ENCODE measurements around the gene WIPF2.

DNA sequence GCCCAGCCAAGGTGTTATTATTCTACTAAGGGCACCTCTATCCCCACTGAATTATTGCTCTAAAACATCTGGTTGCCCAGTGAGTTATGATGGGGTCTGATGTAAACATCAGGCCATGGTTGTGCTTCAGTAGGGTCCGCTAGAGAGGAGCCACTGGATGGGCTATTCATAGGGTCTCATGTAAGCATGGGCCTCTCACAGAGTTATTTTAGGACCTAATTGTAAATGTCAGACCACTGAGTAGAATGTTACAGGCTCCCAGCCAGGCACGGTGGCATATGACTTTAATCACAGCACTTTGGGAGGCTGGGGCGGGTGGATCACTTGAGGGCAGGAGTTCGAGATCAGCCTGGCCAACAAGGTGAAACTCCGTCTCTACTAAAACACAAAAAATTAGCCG is 36.5 kb upstream of the WIPF2 start:
- TF ChIP-seq, protein P1, sequence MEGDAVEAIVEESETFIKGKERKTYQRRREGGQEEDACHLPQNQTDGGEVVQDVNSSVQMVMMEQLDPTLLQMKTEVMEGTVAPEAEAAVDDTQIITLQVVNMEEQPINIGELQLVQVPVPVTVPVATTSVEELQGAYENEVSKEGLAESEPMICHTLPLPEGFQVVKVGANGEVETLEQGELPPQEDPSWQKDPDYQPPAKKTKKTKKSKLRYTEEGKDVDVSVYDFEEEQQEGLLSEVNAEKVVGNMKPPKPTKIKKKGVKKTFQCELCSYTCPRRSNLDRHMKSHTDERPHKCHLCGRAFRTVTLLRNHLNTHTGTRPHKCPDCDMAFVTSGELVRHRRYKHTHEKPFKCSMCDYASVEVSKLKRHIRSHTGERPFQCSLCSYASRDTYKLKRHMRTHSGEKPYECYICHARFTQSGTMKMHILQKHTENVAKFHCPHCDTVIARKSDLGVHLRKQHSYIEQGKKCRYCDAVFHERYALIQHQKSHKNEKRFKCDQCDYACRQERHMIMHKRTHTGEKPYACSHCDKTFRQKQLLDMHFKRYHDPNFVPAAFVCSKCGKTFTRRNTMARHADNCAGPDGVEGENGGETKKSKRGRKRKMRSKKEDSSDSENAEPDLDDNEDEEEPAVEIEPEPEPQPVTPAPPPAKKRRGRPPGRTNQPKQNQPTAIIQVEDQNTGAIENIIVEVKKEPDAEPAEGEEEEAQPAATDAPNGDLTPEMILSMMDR (IDR thresholded peaks at IDR 0.05 in 4 of 5, conservative IDR thresholded peaks at IDR 0.05 in 1 of 5): no peak
- TF ChIP-seq POLR2A (IDR thresholded peaks at IDR 0.05): no peak

Data from gastrocnemius medialis (tissue), 4 donors.